DND-41 (cell line): ENCODE measurements around the gene FLNB.

Experiments
- ATAC-seq: fragments of 200-7000 bp; cut with Tn5 transposase; 3 replicates; pipeline ENCODE4 v1.9.1; 2021; ENCODE audit warnings: low read depth; ENCODE audit not compliant: insufficient read depth
- DNase-seq: peaks from one replicate; pipeline ENCODE4 v3.0.0-alpha.2; 2020
- H2AFZ ChIP-seq: 2 replicates; pipeline ENCODE4 v1.6.0; 2012; ENCODE audit warnings: low read depth, low read length
- H3K27ac ChIP-seq: 2 replicates; pipeline ENCODE4 v1.5.1; 2012; ENCODE audit warnings: low read length, inconsistent platforms
- H3K27me3 ChIP-seq: fragments of 200-600 bp; sonication (generic); 2 replicates; pipeline ENCODE4 v1.6.0; 2012; ENCODE audit warnings: low read length, mild to moderate bottlenecking, inconsistent platforms; ENCODE audit not compliant: insufficient read depth, poor library complexity
- H3K36me3 ChIP-seq: 2 replicates; pipeline ENCODE4 v1.5.1; 2012; ENCODE audit warnings: low read length, inconsistent platforms; ENCODE audit not compliant: insufficient read depth
- H3K4me1 ChIP-seq: 2 replicates; pipeline ENCODE4 v1.5.1; 2012; ENCODE audit warnings: mild to moderate bottlenecking, low read length; ENCODE audit not compliant: insufficient read depth
- H3K4me2 ChIP-seq: 2 replicates; pipeline ENCODE4 v1.6.0; 2012; ENCODE audit warnings: mild to moderate bottlenecking, moderate library complexity, low read length, inconsistent platforms; ENCODE audit not compliant: insufficient read depth
- H3K4me3 ChIP-seq, 2 experiments: fragments of 200-600 bp in 1 of 2; shearing (Covaris generic) in 1 of 2; 2 replicates each; pipeline ENCODE4 v1.5.1; 2012 to 2016; ENCODE audit warnings: inconsistent platforms in 2 of 2, low read length in 2 of 2, mild to moderate bottlenecking in 2 of 2, low read depth in 1 of 2, moderate library complexity in 1 of 2
- H3K79me2 ChIP-seq: 2 replicates; pipeline ENCODE4 v1.6.0; 2012; ENCODE audit warnings: low read length, inconsistent platforms; ENCODE audit not compliant: insufficient read depth
- H3K9ac ChIP-seq: 2 replicates; pipeline ENCODE4 v1.6.0; 2012; ENCODE audit warnings: low read depth, mild to moderate bottlenecking, inconsistent platforms, low read length, moderate library complexity
- H3K9me3 ChIP-seq: 2 replicates; pipeline ENCODE4 v1.5.1; 2012; ENCODE audit warnings: low read length, moderate library complexity, mild to moderate bottlenecking, inconsistent platforms; ENCODE audit not compliant: insufficient read depth, severe bottlenecking
- H4K20me1 ChIP-seq: 2 replicates; pipeline ENCODE4 v1.6.0; 2012; ENCODE audit warnings: low read length; ENCODE audit not compliant: insufficient read depth
- EZH2 ChIP-seq: IDR thresholded peaks from 3 replicates; pipeline ENCODE4 v1.6.1; 2012; ENCODE audit warnings: borderline replicate concordance, low read depth, mild to moderate bottlenecking, moderate library complexity, low read length, inconsistent platforms; ENCODE audit not compliant: severe bottlenecking
- TF ChIP-seq, protein P1 (sequence below): IDR thresholded peaks from 2 replicates; pipeline ENCODE4 v1.5.1; 2012; ENCODE audit warnings: borderline replicate concordance, low read length, moderate library complexity, mild to moderate bottlenecking; ENCODE audit not compliant: poor library complexity, severe bottlenecking; ENCODE audit errors: extremely low read depth

The FLNB gene

DNA sequence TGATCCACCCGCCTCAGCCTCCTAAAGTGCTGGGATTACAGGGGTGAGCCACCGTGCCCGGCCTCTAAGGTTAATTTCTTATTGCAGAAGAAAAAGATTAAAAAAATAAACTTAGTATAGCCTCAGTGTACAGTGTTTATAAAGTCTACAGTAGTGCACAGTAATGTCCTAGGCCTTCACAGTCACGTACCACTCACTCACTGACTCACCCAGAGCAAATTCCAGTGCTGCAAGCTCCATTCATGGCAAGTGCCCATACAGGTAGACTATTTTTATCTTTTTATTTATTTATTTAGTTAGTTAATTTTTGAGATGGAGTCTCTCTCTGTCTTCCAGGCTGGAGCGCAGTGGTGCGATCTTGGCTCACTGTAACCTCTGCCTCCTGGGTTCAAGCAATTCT is 3.2 kb upstream of the FLNB start:
- DNase-seq (no peak), ATAC-seq (no peak)
- Histone ChIP-seq H3K9me3 (no peaks in the 10 kb centered on the region), H3K4me2 (no peak overlapping the region), H3K4me3 (no peak overlapping the region), H2AFZ (no peak overlapping the region), H3K79me2 (peaks cover 17% of the 10 kb centered on the region), H3K27ac (no peak overlapping the region), H4K20me1 (peaks cover 9% of the 10 kb centered on the region; the same call in 1 of the 2 replicates), H3K36me3 (peaks cover 7% of the 10 kb centered on the region; the same call in 1 of the 2 replicates), H3K9ac (no peak overlapping the region), H3K27me3 (no peaks in the 10 kb centered on the region), H3K4me1 (peaks cover 18% of the 10 kb centered on the region)
- TF ChIP-seq, protein P1, sequence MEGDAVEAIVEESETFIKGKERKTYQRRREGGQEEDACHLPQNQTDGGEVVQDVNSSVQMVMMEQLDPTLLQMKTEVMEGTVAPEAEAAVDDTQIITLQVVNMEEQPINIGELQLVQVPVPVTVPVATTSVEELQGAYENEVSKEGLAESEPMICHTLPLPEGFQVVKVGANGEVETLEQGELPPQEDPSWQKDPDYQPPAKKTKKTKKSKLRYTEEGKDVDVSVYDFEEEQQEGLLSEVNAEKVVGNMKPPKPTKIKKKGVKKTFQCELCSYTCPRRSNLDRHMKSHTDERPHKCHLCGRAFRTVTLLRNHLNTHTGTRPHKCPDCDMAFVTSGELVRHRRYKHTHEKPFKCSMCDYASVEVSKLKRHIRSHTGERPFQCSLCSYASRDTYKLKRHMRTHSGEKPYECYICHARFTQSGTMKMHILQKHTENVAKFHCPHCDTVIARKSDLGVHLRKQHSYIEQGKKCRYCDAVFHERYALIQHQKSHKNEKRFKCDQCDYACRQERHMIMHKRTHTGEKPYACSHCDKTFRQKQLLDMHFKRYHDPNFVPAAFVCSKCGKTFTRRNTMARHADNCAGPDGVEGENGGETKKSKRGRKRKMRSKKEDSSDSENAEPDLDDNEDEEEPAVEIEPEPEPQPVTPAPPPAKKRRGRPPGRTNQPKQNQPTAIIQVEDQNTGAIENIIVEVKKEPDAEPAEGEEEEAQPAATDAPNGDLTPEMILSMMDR: no peak
- TF ChIP-seq EZH2: no peak

DNA sequence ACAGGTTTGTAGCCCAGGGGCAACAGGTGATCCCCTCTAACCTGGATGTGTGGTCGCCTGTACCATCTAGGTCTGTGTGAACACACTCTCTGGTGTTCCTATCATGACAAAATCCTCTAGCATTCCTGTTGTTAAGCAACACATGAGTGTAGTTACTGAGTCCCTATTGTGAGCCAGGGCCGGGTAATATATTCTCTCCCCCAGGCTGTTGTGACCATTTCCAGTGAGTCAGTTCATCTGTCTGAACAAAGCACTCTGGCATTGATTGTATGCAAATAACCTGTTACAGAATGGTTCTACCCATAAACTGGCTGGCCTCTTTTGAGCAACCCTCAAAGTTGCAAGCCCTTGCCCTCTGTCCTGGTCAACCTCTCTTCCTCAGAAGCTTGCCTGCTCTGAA is 2.6 kb upstream of the FLNB start:
- H3K4me3 ChIP-seq: no peak overlapping the region
- no peak for ATAC-seq
- no peaks in the 10 kb centered on the region for H3K27me3 ChIP-seq
- no peak overlapping the region for H3K9ac ChIP-seq
- no peak overlapping the region for H3K27ac ChIP-seq
- H2AFZ ChIP-seq: no peak overlapping the region
- TF ChIP-seq, protein P1: no peak
- no peak for TF ChIP-seq EZH2
- H3K9me3 ChIP-seq: no peaks in the 10 kb centered on the region
- peaks cover 25% of the 10 kb centered on the region for H3K4me1 ChIP-seq
- H3K79me2 ChIP-seq: peaks cover 24% of the 10 kb centered on the region
- DNase-seq: no peak
- peaks cover 13% of the 10 kb centered on the region; the same call in 1 of the 2 replicates for H4K20me1 ChIP-seq
- no peak overlapping the region for H3K4me2 ChIP-seq
- peaks cover 7% of the 10 kb centered on the region; the same call in 1 of the 2 replicates for H3K36me3 ChIP-seq

DNA sequence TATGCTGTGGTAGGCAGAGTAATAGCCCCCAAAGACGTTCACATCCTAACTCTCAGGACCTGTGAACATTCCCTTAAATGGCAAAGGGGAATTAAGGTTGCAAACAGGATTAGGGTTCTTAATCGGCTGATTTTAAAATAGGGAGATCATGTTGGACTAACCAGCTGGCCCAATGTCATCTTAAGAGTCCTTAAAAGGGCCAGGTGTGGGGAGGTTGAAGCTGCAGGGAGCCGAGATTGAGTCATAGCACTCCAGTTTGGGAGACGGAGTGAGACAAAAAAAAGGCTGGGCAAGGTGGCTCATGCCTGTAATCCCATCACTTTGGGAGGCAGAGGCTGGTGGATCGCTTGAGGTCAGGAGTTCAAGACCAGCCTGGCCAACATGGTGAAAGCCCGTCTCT is 1.6 kb upstream of the FLNB start:
- no peak overlapping the region for H3K4me3 ChIP-seq
- TF ChIP-seq, protein P1: no peak
- TF ChIP-seq EZH2: no peak
- peaks cover 34% of the 10 kb centered on the region for H3K79me2 ChIP-seq
- H3K9ac ChIP-seq: no peak overlapping the region
- H3K4me1 ChIP-seq: peaks cover 35% of the 10 kb centered on the region
- H3K9me3 ChIP-seq: no peaks in the 10 kb centered on the region
- no peak overlapping the region for H2AFZ ChIP-seq
- H4K20me1 ChIP-seq: peaks cover 17% of the 10 kb centered on the region; the same call in 1 of the 2 replicates
- H3K36me3 ChIP-seq: peaks cover 12% of the 10 kb centered on the region; the same call in 1 of the 2 replicates
- H3K27ac ChIP-seq: no peak overlapping the region
- ATAC-seq: no peak
- no peaks in the 10 kb centered on the region for H3K27me3 ChIP-seq
- no peak overlapping the region for H3K4me2 ChIP-seq
- no peak for DNase-seq
